Activated effector memory CD4-positive, alpha-beta T cell treated with Interleukin-2 at 50 U/mL for 16 hours (primary cell): Measurements from ENCODE around the gene LIMCH1.
"Not testable (repeated sequence)": the region's sequence is repeated elsewhere in the genome, so short reads cannot be mapped to it uniquely, and the experiment has no call there.

Experiments used
- DNase-seq: peaks from one replicate; pipeline ENCODE4 v3.0.0-alpha.2; 2020

Gene LIMCH1

DNA sequence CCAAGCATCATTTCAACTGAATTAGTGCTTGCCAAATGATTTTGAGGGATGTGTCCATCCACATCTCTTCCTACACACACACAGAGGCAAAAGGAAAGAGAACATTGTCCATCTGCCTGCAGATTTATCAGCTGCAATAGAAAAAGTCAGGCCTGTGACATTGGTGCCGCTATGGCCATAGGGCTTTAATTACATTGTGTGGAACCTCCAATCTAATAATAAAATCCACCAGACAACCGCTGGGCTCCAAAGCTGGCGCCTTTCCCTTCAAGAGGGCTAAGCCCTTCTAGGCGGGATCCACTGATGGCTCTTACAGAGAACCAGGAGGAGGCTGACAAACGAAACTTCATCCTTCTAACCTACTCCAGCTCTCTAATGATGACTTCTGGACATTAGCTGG, 150.0 kb downstream of the LIMCH1 start:
- DNase-seq = no peak

DNA sequence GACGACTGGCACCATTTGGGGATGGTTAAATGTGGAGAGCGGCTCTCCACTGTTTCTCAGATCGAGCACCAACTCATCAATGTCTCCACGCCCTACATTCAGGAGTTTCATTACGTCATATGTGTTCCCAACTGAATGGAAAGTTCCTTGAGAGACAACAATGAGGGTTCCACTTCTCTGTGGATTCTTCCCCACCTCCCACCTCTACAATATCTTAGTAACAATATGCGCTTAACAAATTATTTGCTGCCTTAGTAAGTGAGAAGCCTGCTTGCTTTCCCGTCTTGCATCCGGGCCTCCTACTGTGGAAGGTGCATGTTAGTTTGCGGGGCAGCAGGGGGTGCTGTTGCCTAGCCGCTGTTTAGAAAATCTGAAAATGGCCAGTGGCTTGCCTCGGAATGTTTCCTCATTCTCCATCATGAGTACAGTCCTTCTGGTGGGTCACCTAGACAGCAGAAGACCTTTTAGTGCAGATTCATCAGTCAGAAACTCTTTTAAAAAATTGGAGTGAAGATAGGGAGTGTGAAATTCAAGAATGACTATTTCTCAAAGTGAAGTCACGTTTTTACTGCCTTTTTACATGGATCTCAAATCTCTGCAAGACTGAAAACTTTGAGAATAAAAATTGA, 154.9 kb downstream of the LIMCH1 start:
- DNase-seq = no peak

DNA sequence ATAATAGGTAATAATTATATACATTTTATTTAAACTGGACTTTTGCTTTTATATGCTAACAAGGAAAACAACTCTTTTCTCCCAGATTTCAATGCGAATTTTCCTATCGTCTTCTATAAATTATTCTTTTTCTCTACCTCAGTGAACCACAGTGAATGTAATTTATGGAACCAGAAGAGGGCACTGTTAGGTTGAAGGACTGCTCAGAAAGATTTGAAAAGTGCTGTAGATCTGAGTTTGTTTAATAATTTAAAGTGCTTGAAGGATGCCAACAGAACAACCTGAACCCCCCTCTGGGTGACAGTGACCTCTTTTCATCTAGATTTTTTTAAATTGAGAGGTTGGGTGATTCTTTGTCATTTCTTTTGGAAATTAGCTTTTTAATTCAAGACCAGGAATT, 155.7 kb downstream of the LIMCH1 start:
- DNase-seq = no peak

DNA sequence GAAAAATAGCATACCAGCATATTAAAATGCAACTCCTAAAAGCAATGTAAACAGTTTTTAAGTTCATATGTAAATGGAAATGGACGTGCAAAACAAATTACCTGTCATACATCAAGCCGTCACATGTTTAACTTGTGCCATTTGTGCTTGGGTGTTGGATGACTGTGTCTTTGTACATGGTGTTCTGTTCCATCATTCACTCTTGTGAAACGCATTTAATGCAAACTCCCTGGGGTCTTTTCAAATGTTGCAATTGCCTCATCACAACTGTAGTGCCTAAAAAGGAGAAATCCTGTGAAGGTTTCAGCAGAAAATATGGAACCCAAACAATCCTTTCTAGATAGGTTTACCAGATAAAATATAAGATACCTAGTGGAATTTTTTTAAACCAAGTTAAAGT, 158.2 kb downstream of the LIMCH1 start:
- DNase-seq = no peak

DNA sequence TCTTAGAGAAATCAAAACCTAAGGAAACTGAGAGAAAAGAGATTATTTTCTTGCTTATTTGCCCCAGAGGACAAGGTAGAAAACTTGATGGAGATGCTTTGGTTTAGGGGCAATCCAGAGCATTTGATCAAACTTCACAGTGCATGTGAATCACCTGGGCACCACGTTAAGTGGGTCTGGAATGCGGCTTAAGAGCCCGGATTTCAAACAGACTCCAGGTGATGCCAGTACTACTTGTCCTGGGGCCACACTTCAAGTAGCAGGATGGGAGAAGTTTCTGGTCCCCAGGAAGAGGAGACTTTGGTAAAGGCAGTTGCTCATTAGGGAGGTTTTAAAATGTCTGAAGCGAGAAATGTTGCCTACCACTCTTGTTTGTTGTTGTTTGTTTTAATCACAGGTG, 158.8 kb downstream of the LIMCH1 start:
- no peak for DNase-seq

DNA sequence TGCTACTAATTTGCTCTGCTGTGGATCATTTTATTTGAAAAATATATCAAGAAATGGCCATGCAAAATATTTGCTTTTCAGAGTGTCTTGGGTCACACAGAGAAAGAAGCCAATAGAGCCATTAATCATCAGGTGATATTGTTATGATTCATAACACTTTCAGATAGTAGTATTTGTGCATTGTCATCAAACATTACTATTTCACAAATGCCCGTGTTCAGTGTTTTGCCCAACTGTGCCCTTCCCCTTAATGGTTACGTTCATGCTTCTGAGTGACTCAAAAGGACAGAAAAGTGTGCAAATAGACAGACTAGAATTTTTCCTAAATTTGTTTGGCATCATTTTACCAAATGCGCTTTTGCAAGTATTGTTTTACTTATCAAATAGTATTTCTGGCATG, 164.0 kb downstream of the LIMCH1 start:
- DNase-seq = no peak

DNA sequence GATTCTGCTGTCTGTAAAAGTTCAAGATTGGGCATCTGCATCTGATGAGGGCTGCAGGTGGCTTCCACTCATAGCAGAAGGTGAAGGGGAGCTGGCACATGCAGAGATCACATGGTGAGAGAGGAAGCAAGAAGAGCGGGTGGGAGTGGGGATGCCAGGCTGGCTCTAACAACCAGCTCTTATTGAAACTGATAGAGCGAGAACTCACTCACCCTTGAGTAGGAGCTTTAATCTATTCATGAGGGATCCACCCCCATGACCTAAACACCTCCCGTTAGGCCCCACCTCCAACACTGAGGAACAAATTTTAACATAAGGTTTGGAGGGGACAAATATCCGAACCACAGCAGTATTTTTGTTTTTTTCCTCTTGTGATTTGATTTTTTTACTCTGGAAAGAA, 164.8 kb downstream of the LIMCH1 start:
- no peak for DNase-seq

DNA sequence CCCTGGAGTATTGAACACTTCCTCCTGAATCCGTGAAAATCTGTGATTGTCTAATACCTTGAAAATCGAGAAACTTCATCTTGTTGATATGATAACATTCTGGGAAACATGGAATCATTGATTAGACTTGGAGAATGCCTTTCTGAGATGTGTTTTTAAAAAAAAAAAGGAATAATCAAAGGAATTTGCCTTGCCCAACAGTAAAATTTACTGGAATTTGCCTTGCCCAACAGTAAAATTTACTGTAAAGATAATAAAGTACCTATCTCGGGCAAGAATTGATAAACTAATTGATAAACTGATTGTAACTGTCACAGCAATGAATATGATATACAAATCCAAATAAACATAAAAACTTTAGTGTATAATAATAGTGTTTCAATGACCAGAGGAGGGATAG, 165.8 kb downstream of the LIMCH1 start:
- no peak for DNase-seq

DNA sequence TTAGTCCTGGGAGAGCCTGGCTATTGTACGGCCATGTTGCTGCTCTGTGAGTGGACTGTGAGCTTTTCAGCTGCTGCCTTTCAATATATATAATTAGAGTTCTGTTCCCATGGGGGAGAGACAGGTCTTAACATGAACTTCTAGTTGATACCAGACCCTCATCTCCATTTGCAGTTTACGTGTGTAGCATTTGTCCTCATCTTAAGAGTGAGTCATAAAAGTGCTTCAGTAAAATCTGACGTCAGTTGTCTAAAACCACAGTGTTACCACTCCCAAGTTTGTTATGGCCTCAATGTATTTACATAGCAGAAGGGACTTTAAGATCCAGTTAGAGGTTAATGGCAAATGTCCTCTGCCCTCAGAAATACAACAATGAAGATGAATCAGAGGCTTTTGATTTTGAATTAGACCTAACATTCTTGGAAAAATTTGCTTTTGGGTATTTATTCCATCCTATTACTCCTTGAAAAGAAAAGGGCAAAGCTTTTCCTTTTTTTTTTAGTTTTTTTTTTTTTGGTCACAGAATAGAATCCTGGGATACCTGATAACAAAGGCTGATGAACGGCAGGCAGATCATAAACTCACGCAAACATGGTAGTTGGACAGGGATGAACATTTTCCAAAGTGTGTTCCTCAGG, 172.0 kb downstream of the LIMCH1 start:
- no peak for DNase-seq

DNA sequence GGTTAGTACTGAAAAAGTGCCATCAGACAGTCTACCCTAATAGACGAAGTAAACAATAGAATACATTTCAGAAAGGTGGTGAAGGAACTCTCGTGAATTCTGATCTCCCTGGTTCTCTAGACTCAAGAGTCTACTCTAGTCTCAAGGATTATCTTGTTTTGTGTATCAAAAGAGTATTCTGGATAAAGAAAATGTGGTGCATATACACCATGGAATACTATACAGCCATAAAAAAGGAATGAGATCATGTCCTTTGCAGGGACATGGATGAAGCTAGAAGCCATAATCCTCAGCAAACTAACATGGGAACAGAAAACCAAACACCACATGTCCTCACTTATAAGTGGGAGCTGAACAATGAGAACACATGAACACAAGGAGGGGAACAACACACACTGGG, 173.7 kb downstream of the LIMCH1 start:
- not testable (repeated sequence) for DNase-seq

DNA sequence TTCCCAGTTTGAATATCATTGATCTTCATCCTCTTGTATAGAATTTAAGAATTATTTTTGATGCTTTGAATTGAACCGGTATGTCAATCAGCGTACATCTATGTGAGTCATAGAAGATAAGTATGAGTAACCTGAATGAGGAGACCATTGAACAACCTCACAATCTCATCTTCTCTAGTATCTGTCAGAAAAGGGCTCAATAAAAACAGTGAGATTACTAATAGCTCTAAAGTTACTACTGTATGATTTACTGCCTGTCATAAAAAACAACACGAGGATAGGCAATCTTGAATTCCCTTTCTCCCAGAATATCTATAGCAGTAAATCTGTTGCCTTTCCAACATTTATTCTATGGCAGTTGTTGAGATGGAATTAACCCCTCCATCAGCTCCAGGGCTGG, 174.5 kb downstream of the LIMCH1 start:
- no peak for DNase-seq

DNA sequence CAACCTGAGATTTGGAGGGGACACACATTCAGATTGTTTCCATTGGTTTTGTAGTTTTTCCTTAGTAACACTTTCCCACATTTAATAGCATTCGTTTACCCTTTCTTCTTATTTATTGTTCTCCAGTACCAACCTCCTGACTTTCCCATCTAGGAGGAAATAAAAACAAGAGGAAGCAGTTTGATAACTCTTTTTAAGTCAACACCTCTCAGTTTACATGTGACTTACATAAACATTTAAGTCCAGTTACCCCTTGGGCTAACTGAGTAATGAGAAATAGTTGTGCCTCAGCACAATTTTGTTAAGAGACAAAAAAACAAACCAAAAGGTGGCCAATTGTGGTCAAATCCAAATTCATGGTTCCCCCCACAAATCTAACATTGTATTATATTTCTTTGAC, 175.8 kb downstream of the LIMCH1 start:
- no peak for DNase-seq

DNA sequence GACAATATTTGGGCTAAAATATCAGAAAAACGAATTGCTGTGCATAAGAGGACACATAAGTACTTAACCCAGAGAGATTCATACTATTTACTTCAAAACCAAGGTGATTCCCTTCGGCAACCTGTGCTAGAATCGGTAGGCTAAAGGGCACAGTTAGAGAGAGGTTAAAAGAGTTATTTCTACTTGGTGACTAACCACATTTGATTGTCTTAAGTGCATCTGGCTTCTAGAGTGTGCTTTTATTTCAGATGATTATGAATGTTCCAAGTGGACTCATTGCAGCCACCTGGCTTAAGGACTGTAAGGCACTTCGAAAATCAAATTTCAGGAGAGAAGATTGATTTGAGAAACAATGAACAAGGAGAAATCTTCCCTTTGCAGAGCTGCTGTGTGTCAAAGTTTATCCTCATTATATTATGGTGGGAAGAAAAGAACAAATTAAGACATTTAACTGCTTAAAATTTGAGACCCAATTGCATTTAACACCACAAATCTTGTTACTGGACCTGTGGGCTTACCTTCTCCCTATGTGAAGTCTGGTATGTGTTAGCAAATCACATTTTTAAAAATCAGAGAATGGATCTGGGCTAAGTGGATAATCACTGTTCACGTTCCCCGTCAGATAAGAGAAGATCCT, 176.5 kb downstream of the LIMCH1 start:
- DNase-seq = no peak

DNA sequence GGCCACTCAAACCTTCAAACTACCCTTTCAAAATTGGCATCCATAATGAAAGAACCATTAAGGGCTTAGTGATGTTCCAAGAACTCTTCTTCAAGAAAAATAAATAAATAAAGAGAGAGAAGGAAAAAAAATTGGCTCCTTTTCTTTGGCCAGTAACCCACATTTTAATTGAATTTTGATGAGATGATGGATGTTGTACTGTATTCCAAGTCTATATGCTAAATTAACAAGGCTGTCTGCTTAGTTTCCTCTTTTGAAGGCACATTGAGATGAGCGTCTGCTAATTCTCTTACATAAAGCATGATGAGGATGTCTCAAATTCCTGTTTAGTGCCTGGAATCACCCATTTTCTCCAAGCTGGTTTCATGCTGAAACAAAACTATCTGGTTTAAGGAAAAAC, 177.2 kb downstream of the LIMCH1 start:
- DNase-seq = no peak

DNA sequence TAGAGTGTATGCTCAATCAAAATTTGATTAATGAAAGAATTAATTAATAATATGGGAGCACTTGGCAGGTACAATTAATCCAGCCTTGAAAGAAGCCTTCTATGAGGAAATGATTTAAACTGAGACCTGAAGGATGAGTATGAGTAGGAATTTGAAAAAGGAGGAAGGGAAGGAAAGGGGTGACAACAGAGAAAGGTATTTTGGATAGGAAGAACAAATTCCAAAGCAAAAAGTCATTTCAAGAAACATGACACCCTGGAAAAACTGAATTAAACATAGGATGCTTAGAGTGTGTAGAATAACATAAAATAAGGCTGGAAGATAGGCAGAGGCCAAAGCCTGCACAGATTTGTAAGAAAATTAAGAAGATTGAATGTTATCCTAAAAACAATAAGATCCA, 180.9 kb downstream of the LIMCH1 start:
- no peak for DNase-seq

DNA sequence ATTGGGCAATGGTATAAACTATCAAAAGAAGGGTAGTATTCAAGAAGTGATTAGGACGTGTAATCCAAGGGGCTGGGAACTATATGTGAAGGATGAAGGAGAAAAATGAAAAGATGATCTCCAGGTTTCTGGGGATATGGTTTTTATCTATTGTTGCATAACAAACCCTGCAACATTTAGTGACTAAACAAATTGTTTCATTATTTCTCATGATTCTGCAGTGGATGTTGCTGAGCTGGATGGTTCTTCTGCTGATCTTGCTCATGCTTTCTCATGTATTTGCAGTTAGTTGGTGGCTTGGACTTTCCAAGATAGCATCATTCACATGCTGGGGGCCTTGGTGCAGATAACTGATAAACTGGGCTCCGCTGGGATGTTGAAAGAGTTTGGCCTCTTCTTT, 181.5 kb downstream of the LIMCH1 start:
- no peak for DNase-seq

DNA sequence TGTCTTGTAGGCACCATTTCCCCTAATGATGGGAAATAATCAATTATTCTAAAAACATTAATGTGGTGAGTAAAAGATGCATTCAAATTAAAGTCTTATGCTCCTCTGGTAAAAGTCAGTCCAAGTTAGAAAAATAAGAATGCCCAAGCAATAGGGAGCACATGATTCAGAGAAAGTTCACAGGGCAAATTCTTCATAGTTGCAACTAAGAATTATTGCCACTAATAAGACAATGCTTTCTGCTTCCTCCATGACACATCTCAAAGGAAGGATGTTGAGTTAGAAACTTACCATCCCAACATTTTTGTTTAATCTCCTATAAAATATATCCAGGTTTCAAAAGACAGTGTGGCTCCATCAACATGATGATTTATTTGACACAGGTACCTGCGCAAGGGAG, 184.2 kb downstream of the LIMCH1 start:
- DNase-seq = no peak

DNA sequence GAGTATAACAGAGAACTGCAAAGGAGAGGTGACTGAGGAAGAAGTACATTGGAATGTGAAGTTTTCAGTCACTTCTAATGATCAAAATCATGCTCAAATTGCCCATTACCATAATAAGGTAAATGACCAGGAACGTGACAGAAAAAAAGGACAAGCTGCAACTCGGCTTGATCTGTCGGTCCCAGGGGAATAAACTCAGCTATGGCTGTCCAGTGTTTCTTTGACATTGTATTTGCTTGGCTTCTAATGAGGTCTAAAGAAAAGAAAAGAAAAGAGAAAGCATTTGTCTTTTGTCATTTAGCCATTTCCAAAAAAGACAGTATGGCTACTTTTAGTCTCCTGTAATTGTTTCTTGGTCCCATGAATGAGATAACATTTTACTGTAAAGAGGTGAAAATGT, 185.3 kb downstream of the LIMCH1 start:
- DNase-seq = no peak

DNA sequence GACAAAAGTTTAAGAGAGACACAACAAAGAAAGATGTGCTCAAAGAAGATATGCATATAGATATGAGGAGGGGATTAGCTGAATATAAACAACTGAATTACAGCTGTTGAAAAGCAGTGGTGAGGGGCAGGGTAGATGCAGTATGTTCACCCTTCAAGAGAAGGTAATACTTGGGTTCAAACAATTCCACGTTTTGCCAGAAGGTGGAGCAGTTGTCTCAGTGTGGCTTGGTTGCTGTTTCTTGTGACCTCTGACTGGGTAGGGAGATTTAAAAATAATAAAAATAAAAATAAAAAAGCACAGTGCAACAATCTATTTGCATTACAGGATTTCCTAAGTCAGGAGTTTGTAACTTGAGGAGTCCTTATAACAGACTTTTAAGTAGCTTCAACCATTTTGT, 187.3 kb downstream of the LIMCH1 start:
- no peak for DNase-seq

DNA sequence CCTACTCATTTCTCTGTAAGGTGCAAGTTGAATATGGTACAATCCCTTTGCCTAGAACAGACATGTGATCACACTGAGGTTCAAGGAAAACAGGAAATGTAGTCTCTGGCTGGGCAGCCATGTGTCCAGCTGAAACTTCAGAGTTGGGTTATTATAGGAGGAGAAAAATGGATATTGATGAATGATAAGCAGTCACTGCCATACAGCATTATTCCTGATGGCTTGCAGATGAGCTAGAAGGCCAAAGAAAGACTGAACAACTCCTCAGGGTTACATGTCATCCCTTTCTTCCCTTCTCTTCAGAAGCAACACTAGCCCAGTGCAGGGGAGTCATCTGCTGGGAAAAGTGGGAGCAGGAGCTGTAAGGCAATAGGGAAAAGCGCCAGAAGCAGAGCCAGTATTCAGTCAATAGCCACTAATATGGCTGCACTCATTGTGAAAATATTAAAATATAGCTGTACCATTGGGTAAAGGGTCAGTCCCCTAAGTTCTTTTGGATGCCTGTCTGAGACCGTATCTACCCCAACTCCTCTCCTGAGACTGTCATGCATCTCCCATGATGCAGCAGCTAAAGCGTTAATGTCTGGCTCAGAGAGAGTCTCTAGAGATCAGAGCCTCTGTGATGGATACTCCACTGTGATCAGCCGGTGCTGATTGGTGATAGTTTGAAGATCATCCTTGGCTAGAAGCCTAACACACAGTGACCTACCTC, 190.1 kb downstream of the LIMCH1 start:
- DNase-seq = no peak

DNA sequence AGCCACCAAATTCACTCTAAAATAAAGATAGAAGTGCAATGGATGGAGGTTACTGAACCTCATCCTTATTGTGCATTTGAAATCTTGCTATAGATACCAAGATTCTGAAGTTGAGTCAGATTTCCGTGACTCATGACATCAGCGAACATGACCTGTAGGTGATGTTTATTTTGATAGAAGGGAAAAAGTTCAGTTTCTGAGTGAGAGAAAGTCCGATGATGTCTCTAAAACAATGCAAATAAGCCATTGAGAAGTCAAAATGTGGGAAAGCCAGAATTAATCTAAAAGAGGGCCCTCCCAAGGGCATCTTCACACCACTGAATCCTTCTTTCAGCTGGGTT, 190.6 kb downstream of the LIMCH1 start:
- DNase-seq = no peak

DNA sequence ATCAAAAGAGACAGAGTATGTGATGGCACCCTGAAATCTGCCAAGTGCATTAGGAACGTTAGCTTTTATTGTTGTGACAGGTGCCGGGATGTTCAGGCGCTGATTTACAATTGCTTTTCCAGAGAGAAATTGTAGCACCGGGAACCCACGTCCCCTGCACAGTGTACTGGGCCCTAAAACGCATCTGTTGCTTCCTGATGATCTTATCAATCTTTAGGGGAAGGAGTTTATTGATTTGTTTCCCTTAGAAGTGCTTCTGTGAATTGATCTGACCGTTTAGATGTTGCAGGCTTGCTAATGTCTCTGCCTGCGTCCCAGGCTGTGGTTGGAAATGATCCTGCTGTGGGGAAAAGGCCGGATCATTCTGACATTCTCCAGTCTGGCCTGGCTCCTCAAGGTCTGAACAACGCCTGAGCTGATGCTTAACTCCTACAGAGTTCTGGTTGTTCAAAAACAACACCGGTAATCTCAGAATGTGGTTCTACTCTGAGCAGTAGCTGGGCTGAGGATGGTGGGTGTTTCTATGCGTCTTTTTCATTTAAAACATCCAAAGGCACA, 193.7 kb downstream of the LIMCH1 start:
- no peak for DNase-seq

DNA sequence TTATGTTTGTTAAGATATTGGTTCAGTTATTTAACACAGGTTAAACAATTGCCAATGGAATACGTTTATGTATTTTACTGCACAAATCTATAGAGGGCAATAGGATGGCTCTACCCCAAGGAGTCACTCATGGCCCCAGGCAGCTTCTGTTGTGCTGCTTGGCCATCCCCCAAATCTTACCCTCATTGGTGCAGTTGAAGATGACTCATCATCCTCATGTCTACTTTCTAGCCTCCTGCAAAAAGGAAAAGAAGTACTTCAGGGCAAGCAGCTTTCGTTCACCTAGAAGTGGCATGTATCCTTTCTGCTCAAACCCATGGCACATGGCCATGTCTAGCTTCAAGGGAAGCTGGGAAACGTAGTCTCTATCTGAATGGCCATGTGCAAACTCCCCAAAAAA, 196.4 kb downstream of the LIMCH1 start:
- no peak for DNase-seq

DNA sequence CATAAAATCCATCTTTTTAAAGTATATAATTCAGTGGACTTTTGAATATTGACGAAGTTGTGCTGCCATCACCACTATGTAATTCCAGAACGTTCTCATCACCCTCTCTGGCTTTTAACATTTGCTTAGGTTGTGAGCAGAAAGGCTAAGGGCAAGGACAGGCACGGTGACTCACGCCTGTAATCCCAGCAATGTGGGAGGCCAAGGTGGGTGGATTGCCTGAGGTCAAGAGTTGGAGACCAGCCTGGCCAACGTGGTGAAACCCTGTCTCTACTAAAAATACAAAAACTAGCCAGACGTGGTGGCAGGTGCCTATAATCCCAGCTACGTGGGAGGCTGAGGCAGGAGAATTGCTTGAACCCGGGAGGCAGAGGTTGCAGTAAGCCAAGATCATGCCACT, 199.5 kb downstream of the LIMCH1 start:
- not testable (repeated sequence) for DNase-seq
